Testis (tissue), 2 donors: ENCODE measurements around the gene WRNIP1.

Source experiments
- POLR2A ChIP-seq: fragments of 450-650 bp; IDR thresholded peaks from one replicate; pipeline ENCODE4 v1.6.1; 2017; ENCODE audit warnings: antibody characterized with exemption, mild to moderate bottlenecking, moderate library complexity
- TF ChIP-seq, protein P1 (sequence below), 3 experiments: fragments of 450-650 bp in 2 of 3; fragments of 200-600 bp in 1 of 3; sonication (generic) in 1 of 3; IDR thresholded peaks; one replicate each; pipeline ENCODE4 v1.5.1; 2016 to 2019; ENCODE audit warnings: antibody characterized with exemption in 3 of 3, mild to moderate bottlenecking in 2 of 3, moderate library complexity in 1 of 3

DNA sequence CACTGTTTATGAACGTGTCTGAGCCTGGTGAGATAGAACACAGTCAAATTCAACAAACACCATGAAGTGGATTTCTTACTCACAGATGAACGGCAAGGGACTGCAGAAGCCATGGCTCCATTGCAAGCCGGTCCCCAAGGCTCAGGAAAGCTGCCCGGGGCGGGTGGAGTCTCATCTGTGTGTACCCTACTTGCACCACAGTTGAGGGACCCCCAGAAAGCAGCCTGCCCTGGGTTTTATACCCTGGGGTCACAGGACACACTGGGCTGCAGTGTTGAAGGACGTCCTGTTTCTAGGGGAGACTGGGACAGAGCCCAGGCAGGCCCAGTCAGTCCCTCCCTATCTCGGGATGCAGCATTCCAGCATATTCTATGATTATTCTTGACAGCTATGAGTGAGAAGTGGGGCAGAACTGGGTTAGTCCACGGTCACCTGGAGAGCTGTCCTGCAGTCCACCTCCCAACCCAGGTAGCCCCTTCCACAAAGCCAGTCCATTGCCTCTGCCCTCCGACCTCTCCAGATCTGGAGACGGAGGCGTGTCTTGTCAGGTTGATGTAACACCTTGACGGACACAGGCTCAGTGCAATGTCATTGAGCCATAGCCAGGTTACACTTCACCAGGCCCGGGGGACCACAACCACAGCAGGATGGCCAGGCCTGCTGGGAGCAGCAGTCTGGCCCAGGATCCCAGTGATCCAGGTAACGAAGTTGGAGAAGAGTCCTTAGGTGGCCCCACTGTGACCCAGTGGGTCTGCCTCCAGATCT is 35.5 kb downstream of the WRNIP1 start:
- TF ChIP-seq, protein P1, sequence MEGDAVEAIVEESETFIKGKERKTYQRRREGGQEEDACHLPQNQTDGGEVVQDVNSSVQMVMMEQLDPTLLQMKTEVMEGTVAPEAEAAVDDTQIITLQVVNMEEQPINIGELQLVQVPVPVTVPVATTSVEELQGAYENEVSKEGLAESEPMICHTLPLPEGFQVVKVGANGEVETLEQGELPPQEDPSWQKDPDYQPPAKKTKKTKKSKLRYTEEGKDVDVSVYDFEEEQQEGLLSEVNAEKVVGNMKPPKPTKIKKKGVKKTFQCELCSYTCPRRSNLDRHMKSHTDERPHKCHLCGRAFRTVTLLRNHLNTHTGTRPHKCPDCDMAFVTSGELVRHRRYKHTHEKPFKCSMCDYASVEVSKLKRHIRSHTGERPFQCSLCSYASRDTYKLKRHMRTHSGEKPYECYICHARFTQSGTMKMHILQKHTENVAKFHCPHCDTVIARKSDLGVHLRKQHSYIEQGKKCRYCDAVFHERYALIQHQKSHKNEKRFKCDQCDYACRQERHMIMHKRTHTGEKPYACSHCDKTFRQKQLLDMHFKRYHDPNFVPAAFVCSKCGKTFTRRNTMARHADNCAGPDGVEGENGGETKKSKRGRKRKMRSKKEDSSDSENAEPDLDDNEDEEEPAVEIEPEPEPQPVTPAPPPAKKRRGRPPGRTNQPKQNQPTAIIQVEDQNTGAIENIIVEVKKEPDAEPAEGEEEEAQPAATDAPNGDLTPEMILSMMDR (IDR thresholded peaks at IDR 0.05) = no peak
- TF ChIP-seq POLR2A = no peak
